Sigmoid colon (tissue), 7 donors: ENCODE results near the gene MSH6. TPM values are rescaled to one million over a fixed set of nuclear protein-coding genes. Genes with fewer than 3 reads are reported as not detected.
"Not testable (repeated sequence)": the region's sequence is repeated elsewhere in the genome, so short reads cannot be mapped to it uniquely, and the experiment has no call there.

Source experiments
- DNase-seq: peaks from one replicate; pipeline ENCODE4 v3.0.0-alpha.2; 2019
- H3K27ac ChIP-seq, 4 donors: fragments of 200-600 bp; sonication (generic); one replicate each; pipeline ENCODE4 v1.5.1; 2016 to 2019; ENCODE audit warnings: mild to moderate bottlenecking in 1 of 4
- H3K27me3 ChIP-seq, 3 donors: fragments of 200-600 bp; sonication (generic); one replicate each; pipeline ENCODE4 v1.5.1; 2019; ENCODE audit warnings: mild to moderate bottlenecking in 1 of 3
- H3K36me3 ChIP-seq, 4 donors: fragments of 200-600 bp; sonication (generic); one replicate each; pipeline ENCODE4 v1.5.1; 2016 to 2019
- H3K4me1 ChIP-seq, 4 donors: fragments of 200-600 bp; sonication (generic); one replicate each; pipeline ENCODE4 v1.5.1; 2017 to 2019
- H3K4me3 ChIP-seq, 4 donors: fragments of 200-600 bp; sonication (generic); one replicate each; pipeline ENCODE4 v1.5.1; 2017 to 2019; ENCODE audit warnings: mild to moderate bottlenecking in 2 of 4, moderate library complexity in 1 of 4
- H3K9me3 ChIP-seq, 4 donors: fragments of 200-600 bp in 3 of 4; sonication (generic) in 3 of 4; one replicate each; pipeline versions ENCODE4 v1.5.1 to v1.6.1; 2013 to 2019
- EP300 ChIP-seq, 4 donors: sonication (generic); formaldehyde crosslinking; IDR thresholded peaks; one replicate each; pipeline ENCODE4 v1.6.1; 2017; ENCODE audit warnings: antibody characterized with exemption in 4 of 4
- POLR2A ChIP-seq, 2 donors: fragments of 450-650 bp; IDR thresholded peaks; one replicate each; pipeline ENCODE4 v1.6.1; 2016; ENCODE audit warnings: antibody characterized with exemption in 2 of 2, mild to moderate bottlenecking in 2 of 2, moderate library complexity in 2 of 2
- POLR2AphosphoS5 ChIP-seq, 4 donors: sonication (generic); formaldehyde crosslinking; IDR thresholded peaks; one replicate each; pipeline ENCODE4 v1.6.1; 2017; ENCODE audit warnings: antibody characterized with exemption in 4 of 4
- WGBS, 2 donors: extraction: QIAGEN DNeasy Blood & Tissue Kit; methylation state at CpG; one replicate each; pipeline ENCODE4 v1.1.7; 2013; 5-methylcytosine and 5-hydroxymethylcytosine counted together
- intact Hi-C: fragments of 100-400 bp; cut with DNase I; formaldehyde crosslinking; loops from one replicate; pipeline ENCODE4 v1.15.1; 2023
- polyA plus RNA-seq, 3 donors: library from polyadenylated mRNA; stranded (reverse); fragments of 200-250 nt; gene quantifications; one replicate each; pipeline ENCODE4 v1.2.3, GENCODE V29; 2013
- small RNA-seq, 3 donors: library from RNA; depleted of rRNA; stranded (forward); fragments of <200 nt; gene quantifications; one replicate each; pipeline ENCODE3, GENCODE V24; 2016
- total RNA-seq, 4 donors: library from RNA; depleted of rRNA; stranded (reverse); fragments of >200 nt; gene quantifications; one replicate each; pipeline ENCODE4 v1.1.0, GENCODE V29; 2016
- TF ChIP-seq, protein P1 (sequence below), 4 experiments: fragments of 450-650 bp in 3 of 4; fragments of 200-600 bp in 1 of 4; IDR thresholded peaks; one replicate each; pipeline ENCODE4 v1.5.1; 2016 to 2019; ENCODE audit warnings: antibody characterized with exemption in 4 of 4, mild to moderate bottlenecking in 3 of 4, moderate library complexity in 2 of 4
- donor health status: healthy with polysubstance abuse.
- donor health status: Bipolar disorder and iron deficiency.
- donor health status: healthy.

MSH6 gene
- total and polyA plus RNA-seq, 7 donors, result 2.3 to 48.2 (median 29.5) TPM

DNA sequence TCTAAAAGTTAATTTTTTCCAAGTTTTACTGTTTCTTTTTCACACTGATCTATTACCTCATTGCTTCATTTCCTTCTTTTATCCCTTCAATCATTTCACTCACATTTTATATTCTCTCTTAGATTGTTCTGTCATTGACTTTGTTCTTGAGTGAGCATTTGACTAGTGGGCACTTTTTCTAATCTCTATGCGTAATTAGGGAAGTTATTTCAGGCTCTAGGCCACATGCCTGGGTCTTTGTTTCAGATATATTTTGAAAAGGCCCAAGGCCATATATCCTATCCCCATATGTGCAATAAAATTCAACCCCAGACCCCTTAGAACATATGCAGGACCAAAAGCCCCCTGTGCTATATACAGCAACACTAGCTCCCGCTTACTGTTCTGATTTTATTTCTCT, 61.2 kb downstream of the MSH6 start:
- 93% methylated on average over 2 of the region's 2 CpGs for WGBS, 2 donors
- no peaks in the 10 kb centered on the region for H3K9me3 ChIP-seq
- no peak for DNase-seq
- H3K4me1 ChIP-seq, result peaks cover 0 to 20% (median 4%) of the 10 kb centered on the region in 4 donors
- no peaks in the 10 kb centered on the region for H3K27me3 ChIP-seq
- intact Hi-C loops, result no loop called here
- no peak for TF ChIP-seq POLR2A (IDR thresholded peaks at IDR 0.05)
- H3K4me3 ChIP-seq, result no peak overlapping the region
- no peak overlapping the region for H3K27ac ChIP-seq
- H3K36me3 ChIP-seq, result peaks cover 0 to 4% (median 0%) of the 10 kb centered on the region in 4 donors

DNA sequence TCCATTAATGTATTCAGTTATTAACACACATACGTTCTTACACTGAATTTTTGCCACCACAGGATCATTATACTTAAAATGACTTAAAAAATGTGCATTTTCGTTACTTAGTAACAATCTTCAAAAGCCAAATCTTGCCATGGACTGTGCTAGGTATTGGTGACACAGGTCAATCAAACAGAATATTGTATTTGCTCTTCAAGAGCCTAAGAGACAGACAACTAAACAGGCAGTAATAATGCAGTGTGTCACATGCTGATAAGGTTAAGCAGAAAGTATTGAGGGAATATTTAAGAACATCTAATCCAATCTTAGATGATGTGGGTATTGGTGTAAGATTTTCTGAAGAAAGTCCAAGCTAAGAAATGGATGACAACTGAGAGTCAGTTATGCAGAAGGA, 66.4 kb downstream of the MSH6 start:
- no peaks in the 10 kb centered on the region for H3K9me3 ChIP-seq
- DNase-seq, result no peak
- H3K36me3 ChIP-seq, result no peaks in the 10 kb centered on the region
- H3K4me1 ChIP-seq, result peaks cover 0 to 23% (median 10%) of the 10 kb centered on the region in 4 donors
- H3K4me3 ChIP-seq, result no peak overlapping the region
- H3K27ac ChIP-seq, result no peak overlapping the region
- no peaks in the 10 kb centered on the region for H3K27me3 ChIP-seq
- WGBS, 2 donors, result 89 to 91% methylated on average over 2 of the region's 2 CpGs
- intact Hi-C loops, result no loop called here
- TF ChIP-seq POLR2A (IDR thresholded peaks at IDR 0.05) (no peak), EP300 (IDR thresholded peaks at IDR 0.05) (no peak), POLR2AphosphoS5 (IDR thresholded peaks at IDR 0.05) (no peak)
- TF ChIP-seq, protein P1, sequence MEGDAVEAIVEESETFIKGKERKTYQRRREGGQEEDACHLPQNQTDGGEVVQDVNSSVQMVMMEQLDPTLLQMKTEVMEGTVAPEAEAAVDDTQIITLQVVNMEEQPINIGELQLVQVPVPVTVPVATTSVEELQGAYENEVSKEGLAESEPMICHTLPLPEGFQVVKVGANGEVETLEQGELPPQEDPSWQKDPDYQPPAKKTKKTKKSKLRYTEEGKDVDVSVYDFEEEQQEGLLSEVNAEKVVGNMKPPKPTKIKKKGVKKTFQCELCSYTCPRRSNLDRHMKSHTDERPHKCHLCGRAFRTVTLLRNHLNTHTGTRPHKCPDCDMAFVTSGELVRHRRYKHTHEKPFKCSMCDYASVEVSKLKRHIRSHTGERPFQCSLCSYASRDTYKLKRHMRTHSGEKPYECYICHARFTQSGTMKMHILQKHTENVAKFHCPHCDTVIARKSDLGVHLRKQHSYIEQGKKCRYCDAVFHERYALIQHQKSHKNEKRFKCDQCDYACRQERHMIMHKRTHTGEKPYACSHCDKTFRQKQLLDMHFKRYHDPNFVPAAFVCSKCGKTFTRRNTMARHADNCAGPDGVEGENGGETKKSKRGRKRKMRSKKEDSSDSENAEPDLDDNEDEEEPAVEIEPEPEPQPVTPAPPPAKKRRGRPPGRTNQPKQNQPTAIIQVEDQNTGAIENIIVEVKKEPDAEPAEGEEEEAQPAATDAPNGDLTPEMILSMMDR (IDR thresholded peaks at IDR 0.05), result no peak

DNA sequence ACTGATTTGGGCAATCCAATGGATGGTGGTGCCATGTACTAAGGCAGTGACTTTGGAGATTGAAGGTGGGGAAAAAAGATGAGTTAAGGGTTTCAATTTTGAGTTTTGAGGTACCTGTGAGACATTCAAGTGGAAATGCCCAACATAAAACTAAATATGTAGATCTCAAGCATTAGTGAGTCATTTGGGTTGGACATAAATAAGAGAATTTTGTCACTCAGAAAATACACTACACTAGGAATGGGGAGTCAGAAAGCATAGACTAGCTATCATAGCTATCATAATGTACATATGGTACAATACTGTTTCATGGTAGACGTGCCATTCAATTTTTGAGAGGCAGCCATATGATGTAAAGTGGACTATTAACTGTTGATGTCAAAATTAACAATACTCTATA, 67.3 kb downstream of the MSH6 start:
- DNase-seq, result no peak
- H3K27ac ChIP-seq, result no peak overlapping the region
- H3K36me3 ChIP-seq, result no peaks in the 10 kb centered on the region
- TF ChIP-seq, protein P1 (IDR thresholded peaks at IDR 0.05), result no peak
- TF ChIP-seq POLR2A (IDR thresholded peaks at IDR 0.05) (no peak), EP300 (IDR thresholded peaks at IDR 0.05) (no peak), POLR2AphosphoS5 (IDR thresholded peaks at IDR 0.05) (no peak)
- 92 to 96% methylated on average over 1 of the region's 1 CpG for WGBS, 2 donors
- intact Hi-C loops, result no loop called here
- no peaks in the 10 kb centered on the region for H3K27me3 ChIP-seq
- no peaks in the 10 kb centered on the region for H3K9me3 ChIP-seq
- H3K4me1 ChIP-seq, result peaks cover 0 to 18% (median 10%) of the 10 kb centered on the region in 4 donors
- H3K4me3 ChIP-seq, result no peak overlapping the region

DNA sequence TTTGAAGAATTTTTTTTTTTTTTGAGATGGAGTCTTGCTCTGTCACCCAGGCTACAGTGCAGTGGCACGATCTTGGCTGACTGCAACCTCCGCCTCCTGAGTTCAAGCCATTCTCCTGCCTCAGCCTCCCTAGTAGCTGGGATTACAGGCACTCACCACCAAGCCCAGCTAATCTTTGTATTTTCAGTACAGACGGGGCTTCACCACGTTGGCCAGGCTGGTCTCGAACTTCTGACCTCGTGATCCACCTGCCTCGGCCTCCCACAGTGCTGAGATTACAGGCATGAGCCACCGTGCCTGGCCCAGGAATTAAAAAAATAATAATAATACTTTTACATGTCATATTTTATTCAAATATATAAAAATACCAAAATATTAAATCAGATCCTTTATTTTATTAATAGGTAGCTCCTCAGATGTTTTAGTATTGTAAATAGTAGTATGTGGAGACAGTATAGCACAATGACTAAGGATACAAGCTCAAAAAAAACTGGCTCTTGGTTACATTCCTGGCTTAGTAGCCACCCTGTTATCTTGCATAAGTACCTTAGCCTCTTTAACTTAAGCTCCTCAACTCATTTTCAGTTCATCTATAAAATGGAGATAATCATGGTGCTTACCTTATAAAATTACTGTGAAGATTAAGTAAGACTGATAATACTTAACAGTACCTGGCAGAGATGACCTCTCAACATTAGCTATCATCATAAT, 70.3 kb downstream of the MSH6 start:
- H3K27me3 ChIP-seq, H3K4me3 ChIP-seq, intact Hi-C loops, H3K27ac ChIP-seq, H3K9me3 ChIP-seq, H3K36me3 ChIP-seq, DNase-seq: not testable (repeated sequence)
- peaks cover 0 to 41% (median 25%) of the 10 kb centered on the region in 4 donors for H3K4me1 ChIP-seq
- WGBS, 2 donors, result 88 to 93% methylated on average over 8 of the region's 8 CpGs

Small RNA genes within 50 kb of the gene (small RNA-seq; reads per million reads assigned to genes)
- gene RF00026 (0 reads per million in 3 donors), gene RPL36AP15 (0 reads per million in 3 donors)

Other genes with a start within 250 kb of the MSH6 start
- gene KCNK12, start 212.2 kb upstream of the MSH6 start, total RNA-seq, result under 1 TPM; under 0.01 to 0.27 (median 0.08) TPM
- under 1 TPM in 1 of 3 donors, not detected in 2; 0.06 TPM for gene KCNK12, start 212.2 kb upstream of the MSH6 start, polyA plus RNA-seq
- 10 to 100 TPM; 43.8 to 71.7 (median 49.6) TPM for gene FBXO11, start 123.4 kb downstream of the MSH6 start, total RNA-seq
- gene FBXO11, start 123.4 kb downstream of the MSH6 start, polyA plus RNA-seq, result 10 to 100 TPM; 13.4 to 23.4 (median 13.8) TPM